Astrocyte (in vitro differentiated cells and primary cell): ENCODE results near the gene PGAM5. TPM values are rescaled to one million over a fixed set of nuclear protein-coding genes. Genes with fewer than 3 reads are reported as not detected.

Experiments
- DNase-seq: peaks from one replicate; pipeline ENCODE4 v3.0.0-alpha.2; 2010; ENCODE audit warnings: low read depth
- FAIRE-seq: peaks from 2 replicates; lab custom pipeline; 2011; peaks lifted over from hg19 to GRCh38; lab: Jason Lieb, UNC
- H2AFZ ChIP-seq: 2 replicates; pipeline ENCODE4 v1.6.0; 2012; ENCODE audit warnings: low read depth, low read length, inconsistent platforms
- H3K27ac ChIP-seq: 2 replicates; pipeline ENCODE4 v1.5.1; 2011; ENCODE audit warnings: low read depth, low read length, inconsistent platforms
- H3K27me3 ChIP-seq: 2 replicates; pipeline ENCODE4 v1.6.0; 2011; ENCODE audit warnings: low read length, inconsistent platforms; ENCODE audit not compliant: insufficient read depth
- H3K36me3 ChIP-seq: 2 replicates; pipeline ENCODE4 v1.5.1; 2011; ENCODE audit warnings: low read length, inconsistent platforms; ENCODE audit not compliant: insufficient read depth
- H3K4me1 ChIP-seq: 2 replicates; pipeline ENCODE4 v1.5.1; 2011; ENCODE audit warnings: low read length, inconsistent platforms; ENCODE audit not compliant: insufficient read depth
- H3K4me2 ChIP-seq: 2 replicates; pipeline ENCODE4 v1.6.0; 2012; ENCODE audit warnings: low read length, inconsistent platforms
- H3K4me3 ChIP-seq: 2 replicates; pipeline ENCODE4 v1.5.1; 2011; ENCODE audit warnings: low read depth, mild to moderate bottlenecking, low read length, inconsistent platforms; ENCODE audit not compliant: insufficient read depth
- H3K79me2 ChIP-seq: 2 replicates; pipeline ENCODE4 v1.6.0; 2012; ENCODE audit warnings: mild to moderate bottlenecking, low read length, inconsistent platforms; ENCODE audit not compliant: insufficient read depth
- H3K9ac ChIP-seq: 2 replicates; pipeline ENCODE4 v1.6.0; 2012; ENCODE audit warnings: mild to moderate bottlenecking, low read length, inconsistent platforms
- H3K9me3 ChIP-seq: 2 replicates; pipeline ENCODE4 v1.5.1; 2012; ENCODE audit warnings: low read depth, mild to moderate bottlenecking, low read length, inconsistent platforms; ENCODE audit not compliant: insufficient read depth
- H4K20me1 ChIP-seq: 2 replicates; pipeline ENCODE4 v1.6.0; 2012; ENCODE audit warnings: low read length, inconsistent platforms; ENCODE audit not compliant: insufficient read depth
- H3K27ac Mint-ChIP-seq: one replicate; pipeline ENCODE4 v1.8.0; 2021; ENCODE audit warnings: mild to moderate bottlenecking, mixed read lengths; ENCODE audit not compliant: unreplicated experiment
- H3K27me3 Mint-ChIP-seq: one replicate; pipeline ENCODE4 v1.8.0; 2021; ENCODE audit warnings: low read depth, mixed read lengths; ENCODE audit not compliant: unreplicated experiment
- H3K36me3 Mint-ChIP-seq: one replicate; pipeline ENCODE4 v1.8.0; 2021; ENCODE audit warnings: low read depth, mixed read lengths; ENCODE audit not compliant: unreplicated experiment
- H3K4me1 Mint-ChIP-seq: one replicate; pipeline ENCODE4 v1.8.0; 2021; ENCODE audit warnings: low read depth, mixed read lengths; ENCODE audit not compliant: unreplicated experiment
- H3K4me3 Mint-ChIP-seq: one replicate; pipeline ENCODE4 v1.8.0; 2021; ENCODE audit warnings: mild to moderate bottlenecking, moderate library complexity, mixed read lengths; ENCODE audit not compliant: unreplicated experiment
- H3K9me3 Mint-ChIP-seq: one replicate; pipeline ENCODE4 v1.8.0; 2021; ENCODE audit warnings: mild to moderate bottlenecking, mixed read lengths; ENCODE audit not compliant: unreplicated experiment
- CTCF ChIP-seq: IDR thresholded peaks from 2 replicates; pipeline ENCODE4 v1.5.1; 2011; ENCODE audit warnings: low read depth, mild to moderate bottlenecking, inconsistent platforms, low read length, moderate library complexity; ENCODE audit not compliant: insufficient read depth
- EZH2 ChIP-seq: IDR thresholded peaks from 2 replicates; pipeline ENCODE4 v1.6.1; 2012; ENCODE audit warnings: mild to moderate bottlenecking, low read length, inconsistent platforms; ENCODE audit not compliant: insufficient read depth
- total RNA-seq: library from RNA; stranded (reverse); gene quantifications from 2 replicates; pipeline ENCODE4 v1.2.1, GENCODE V29; 2021

Gene PGAM5
- total RNA-seq, 1 donor from 2014 or later: 43.4 TPM

GRCh38 chr12:132717011-132717410 is 6.4 kb downstream of the PGAM5 start:
- Histone ChIP-seq H2AFZ (no peak overlapping the region), H3K36me3 (peaks cover 25% of the 10 kb centered on the region), H3K9ac (no peak overlapping the region), H3K4me1 (no peaks in the 10 kb centered on the region), H4K20me1 (peaks cover 79% of the 10 kb centered on the region), H3K4me3 (no peak overlapping the region), H3K79me2 (peaks cover 46% of the 10 kb centered on the region), H3K4me2 (no peak overlapping the region), H3K9me3 (no peaks in the 10 kb centered on the region), H3K27me3 (no peaks in the 10 kb centered on the region), H3K27ac (no peak overlapping the region)
- Mint-ChIP-seq H3K27ac (no peak overlapping the region), H3K36me3 (peaks cover 7% of the 10 kb centered on the region), H3K27me3 (no peaks in the 10 kb centered on the region), H3K4me1 (no peaks in the 10 kb centered on the region), H3K4me3 (no peak overlapping the region), H3K9me3 (no peaks in the 10 kb centered on the region)
- FAIRE-seq (no peak), DNase-seq (no peak)
- TF ChIP-seq CTCF: no peak
- TF ChIP-seq EZH2: no peak

GRCh38 chr12:132717531-132718387 is 7.1 kb downstream of the PGAM5 start:
- peaks cover 29% of the 10 kb centered on the region for H3K36me3 ChIP-seq
- no peak overlapping the region for H2AFZ ChIP-seq
- Mint-ChIP-seq H3K27me3 (no peaks in the 10 kb centered on the region), H3K36me3 (peaks cover 7% of the 10 kb centered on the region), H3K27ac (no peak overlapping the region), H3K4me3 (no peak overlapping the region), H3K4me1 (no peaks in the 10 kb centered on the region), H3K9me3 (no peaks in the 10 kb centered on the region)
- no peak overlapping the region for H3K27ac ChIP-seq
- peaks cover 42% of the 10 kb centered on the region for H3K79me2 ChIP-seq
- H3K27me3 ChIP-seq: no peaks in the 10 kb centered on the region
- TF ChIP-seq EZH2: no peak
- TF ChIP-seq CTCF: no peak
- peaks cover 78% of the 10 kb centered on the region for H4K20me1 ChIP-seq
- no peak overlapping the region for H3K9ac ChIP-seq
- H3K4me3 ChIP-seq: no peak overlapping the region
- H3K4me1 ChIP-seq: no peaks in the 10 kb centered on the region
- DNase-seq: no peak
- H3K9me3 ChIP-seq: no peaks in the 10 kb centered on the region
- H3K4me2 ChIP-seq: no peak overlapping the region
- FAIRE-seq: no peak

- Histone ChIP-seq H3K9me3 (no peaks in the 10 kb centered on the region), H3K36me3 (peaks cover 35% of the 10 kb centered on the region), H3K4me2 (no peak overlapping the region), H2AFZ (no peak overlapping the region), H4K20me1 (peaks cover 78% of the 10 kb centered on the region), H3K4me1 (peaks cover 4% of the 10 kb centered on the region), H3K79me2 (peaks cover 41% of the 10 kb centered on the region), H3K4me3 (no peak overlapping the region), H3K9ac (no peak overlapping the region), H3K27ac (no peak overlapping the region), H3K27me3 (no peaks in the 10 kb centered on the region)
- Mint-ChIP-seq H3K27me3 (no peaks in the 10 kb centered on the region), H3K36me3 (peaks cover 10% of the 10 kb centered on the region), H3K4me1 (no peaks in the 10 kb centered on the region), H3K4me3 (no peak overlapping the region), H3K27ac (no peak overlapping the region), H3K9me3 (no peaks in the 10 kb centered on the region)
- TF ChIP-seq CTCF: no peak
- no peak for TF ChIP-seq EZH2
- FAIRE-seq (no peak), DNase-seq (no peak)
Measured at GRCh38 chr12:132718644-132719043, 8.0 kb downstream of the PGAM5 start.
